Epithelial cell of esophagus (primary cell): Measurements from ENCODE around the gene SH2D3A.

ENCODE experiments used
- DNase-seq: peaks from one replicate; pipeline ENCODE4 v3.0.0; 2010; ENCODE audit warnings: low read depth
- H3K4me3 ChIP-seq: 2 replicates; pipeline ENCODE4 v1.5.1; 2011; ENCODE audit warnings: mild to moderate bottlenecking, low read length, control low read depth
- CTCF ChIP-seq: IDR thresholded peaks from 2 replicates; pipeline ENCODE4 v1.5.1; 2011; ENCODE audit warnings: low read depth, mild to moderate bottlenecking, low read length, control low read depth, inconsistent platforms; ENCODE audit not compliant: insufficient read depth; ENCODE audit errors: missing control alignments

SH2D3A gene

GRCh38 chr19:6735181-6735911 is 31.9 kb downstream of the SH2D3A start:
- TF ChIP-seq CTCF = no peak
- DNase-seq = no peak
- H3K4me3 ChIP-seq = no peak overlapping the region

GRCh38 chr19:6734096-6734696 is 33.0 kb downstream of the SH2D3A start:
- no peak for DNase-seq
- TF ChIP-seq CTCF = no peak
- H3K4me3 ChIP-seq = no peak overlapping the region

- no peak for DNase-seq
- no peak for TF ChIP-seq CTCF
These were observed 33.7 kb downstream of the SH2D3A start for GRCh38 chr19:6733338-6734095.

GRCh38 chr19:6732803-6733337 is 34.4 kb downstream of the SH2D3A start:
- no peak for DNase-seq
- no peak overlapping the region for H3K4me3 ChIP-seq
- TF ChIP-seq CTCF = no peak

More at GRCh38 chr19:6733338-6734095, 33.7 kb downstream of the SH2D3A start:
- no peak overlapping the region for H3K4me3 ChIP-seq

GRCh38 chr19:6731822-6732221 is 35.4 kb downstream of the SH2D3A start:
- no peak for TF ChIP-seq CTCF
- no peak overlapping the region for H3K4me3 ChIP-seq
- DNase-seq = no peak

- no peak overlapping the region for H3K4me3 ChIP-seq
- TF ChIP-seq CTCF = no peak
- no peak for DNase-seq
These were observed 36.1 kb downstream of the SH2D3A start for GRCh38 chr19:6730941-6731670.
